ENCODE data around the gene TPBGL. TPM values are rescaled to one million over a fixed set of nuclear protein-coding genes. Genes with fewer than 3 reads are reported as not detected.

The TPBGL gene
- total RNA-seq, 1 donor from 2014 or later: 0.47 TPM

DNA sequence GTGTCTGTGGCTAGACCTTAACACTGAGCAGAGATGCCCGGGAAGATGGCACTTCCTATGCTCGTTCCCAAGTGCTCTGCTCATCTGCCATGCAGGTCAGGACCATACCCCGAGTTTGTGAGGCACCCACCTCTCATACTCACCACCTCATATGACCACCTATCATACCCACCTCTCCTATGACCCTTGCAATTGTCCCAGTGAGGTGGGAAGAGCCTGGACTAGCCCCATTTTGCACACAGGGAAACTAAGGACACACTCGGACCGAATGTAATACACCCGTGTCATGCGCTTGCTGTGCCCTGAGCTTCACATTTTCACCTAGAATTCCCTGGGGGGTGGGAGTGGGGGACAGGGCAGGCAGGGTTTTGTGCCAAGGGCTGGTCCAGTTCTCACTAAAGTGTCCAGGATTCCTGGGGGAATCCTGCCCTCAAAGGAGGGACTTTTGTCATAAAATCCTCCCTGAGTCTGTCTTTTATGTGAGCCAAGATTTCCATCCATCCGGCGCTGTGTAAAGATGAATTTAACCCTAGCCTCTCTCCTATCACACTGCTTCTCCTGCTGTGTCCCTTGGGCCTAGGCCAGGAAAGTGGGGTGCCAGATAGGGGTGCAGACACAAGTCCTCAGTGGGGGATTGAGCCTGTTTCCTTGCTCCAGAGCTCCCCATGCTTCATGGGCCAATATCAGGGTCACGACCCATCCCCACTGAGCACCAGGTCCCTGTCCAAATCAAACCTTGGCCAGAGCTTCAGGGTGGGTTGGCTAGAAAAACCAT lies 20.0 kb downstream of the TPBGL start:
- H3K36me3 ChIP-seq: peaks cover 4% of the 10 kb centered on the region
- no peaks in the 10 kb centered on the region for H3K27me3 ChIP-seq (ENCODE audit: low read depth)
- no peak for DNase-seq
- peak; percentile 5 to 9 for ATAC-seq
- H3K4me3 ChIP-seq: no peak overlapping the region
- no peaks in the 10 kb centered on the region for H3K9me3 ChIP-seq
- TF ChIP-seq, protein P1, sequence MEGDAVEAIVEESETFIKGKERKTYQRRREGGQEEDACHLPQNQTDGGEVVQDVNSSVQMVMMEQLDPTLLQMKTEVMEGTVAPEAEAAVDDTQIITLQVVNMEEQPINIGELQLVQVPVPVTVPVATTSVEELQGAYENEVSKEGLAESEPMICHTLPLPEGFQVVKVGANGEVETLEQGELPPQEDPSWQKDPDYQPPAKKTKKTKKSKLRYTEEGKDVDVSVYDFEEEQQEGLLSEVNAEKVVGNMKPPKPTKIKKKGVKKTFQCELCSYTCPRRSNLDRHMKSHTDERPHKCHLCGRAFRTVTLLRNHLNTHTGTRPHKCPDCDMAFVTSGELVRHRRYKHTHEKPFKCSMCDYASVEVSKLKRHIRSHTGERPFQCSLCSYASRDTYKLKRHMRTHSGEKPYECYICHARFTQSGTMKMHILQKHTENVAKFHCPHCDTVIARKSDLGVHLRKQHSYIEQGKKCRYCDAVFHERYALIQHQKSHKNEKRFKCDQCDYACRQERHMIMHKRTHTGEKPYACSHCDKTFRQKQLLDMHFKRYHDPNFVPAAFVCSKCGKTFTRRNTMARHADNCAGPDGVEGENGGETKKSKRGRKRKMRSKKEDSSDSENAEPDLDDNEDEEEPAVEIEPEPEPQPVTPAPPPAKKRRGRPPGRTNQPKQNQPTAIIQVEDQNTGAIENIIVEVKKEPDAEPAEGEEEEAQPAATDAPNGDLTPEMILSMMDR (IDR thresholded peaks at IDR 0.05): no peak
- no peak overlapping the region for H3K27ac ChIP-seq
- peaks cover 35% of the 10 kb centered on the region for H3K4me1 ChIP-seq
- intact Hi-C loops (cut with DNase I): no loop called here

DNA sequence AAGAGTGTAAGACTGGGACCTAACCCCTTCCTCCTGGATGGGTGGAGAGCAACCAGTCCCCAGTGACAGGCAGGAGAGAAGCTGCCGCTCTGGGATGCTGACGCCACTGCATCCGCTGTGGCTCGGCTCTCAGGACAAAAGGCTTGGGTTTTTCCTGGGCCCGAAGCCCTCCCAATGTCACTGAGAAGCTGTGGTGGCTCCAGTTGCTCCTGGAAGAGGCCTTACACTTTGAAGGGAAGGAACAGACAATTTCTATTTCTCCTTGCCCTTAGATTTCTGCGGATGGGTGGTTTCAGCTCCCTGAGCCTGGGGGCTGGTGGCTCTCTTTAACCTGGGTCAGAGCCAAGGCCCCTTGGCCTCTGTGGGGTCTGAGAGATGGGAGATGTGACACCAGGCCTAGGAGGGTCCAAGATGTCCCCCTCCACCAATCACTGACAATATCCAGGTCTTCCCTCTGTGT lies 21.4 kb downstream of the TPBGL start:
- DNase-seq: no peak

DNA sequence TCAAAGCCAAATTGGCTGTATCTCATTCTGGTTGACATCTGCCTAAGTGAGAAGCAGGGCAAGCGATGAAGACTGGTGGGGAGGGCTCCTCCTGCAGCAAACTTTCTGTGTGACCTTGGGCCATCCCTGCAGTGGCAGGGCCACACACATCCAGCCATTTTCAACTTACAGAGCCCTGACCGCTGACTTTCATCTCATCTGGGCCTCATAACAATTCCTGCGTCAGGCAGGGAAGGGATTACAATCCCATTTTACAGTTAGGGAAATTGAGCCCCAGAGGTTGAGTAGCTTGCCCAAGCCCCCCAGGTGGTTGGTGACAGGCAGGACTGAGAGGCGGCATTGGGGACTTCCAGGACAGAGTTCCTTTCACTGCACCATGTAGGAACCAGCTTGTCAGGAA lies 21.9 kb downstream of the TPBGL start:
- H3K27ac ChIP-seq: no peak overlapping the region
- H3K27me3 ChIP-seq (ENCODE audit: low read depth): no peaks in the 10 kb centered on the region
- no peaks in the 10 kb centered on the region for H3K9me3 ChIP-seq
- ATAC-seq (no peak), DNase-seq (no peak)
- peaks cover 22% of the 10 kb centered on the region for H3K36me3 ChIP-seq
- peaks cover 35% of the 10 kb centered on the region for H3K4me1 ChIP-seq
- TF ChIP-seq, protein P1 (IDR thresholded peaks at IDR 0.05): no peak
- H3K4me3 ChIP-seq: no peak overlapping the region
- intact Hi-C loops (cut with DNase I): no loop called here

More for the DNA sequence above, 21.4 kb downstream of the TPBGL start:
- Histone ChIP-seq H3K4me1 (peaks cover 35% of the 10 kb centered on the region), H3K27me3 (ENCODE audit: low read depth) (no peaks in the 10 kb centered on the region), H3K9me3 (no peaks in the 10 kb centered on the region), H3K27ac (no peak overlapping the region), H3K4me3 (no peak overlapping the region), H3K36me3 (peaks cover 17% of the 10 kb centered on the region)
- intact Hi-C loops (cut with DNase I): no loop called here
- ATAC-seq: peak in 1 of 2 donors; percentile 6
- TF ChIP-seq, protein P1 (IDR thresholded peaks at IDR 0.05): no peak

DNA sequence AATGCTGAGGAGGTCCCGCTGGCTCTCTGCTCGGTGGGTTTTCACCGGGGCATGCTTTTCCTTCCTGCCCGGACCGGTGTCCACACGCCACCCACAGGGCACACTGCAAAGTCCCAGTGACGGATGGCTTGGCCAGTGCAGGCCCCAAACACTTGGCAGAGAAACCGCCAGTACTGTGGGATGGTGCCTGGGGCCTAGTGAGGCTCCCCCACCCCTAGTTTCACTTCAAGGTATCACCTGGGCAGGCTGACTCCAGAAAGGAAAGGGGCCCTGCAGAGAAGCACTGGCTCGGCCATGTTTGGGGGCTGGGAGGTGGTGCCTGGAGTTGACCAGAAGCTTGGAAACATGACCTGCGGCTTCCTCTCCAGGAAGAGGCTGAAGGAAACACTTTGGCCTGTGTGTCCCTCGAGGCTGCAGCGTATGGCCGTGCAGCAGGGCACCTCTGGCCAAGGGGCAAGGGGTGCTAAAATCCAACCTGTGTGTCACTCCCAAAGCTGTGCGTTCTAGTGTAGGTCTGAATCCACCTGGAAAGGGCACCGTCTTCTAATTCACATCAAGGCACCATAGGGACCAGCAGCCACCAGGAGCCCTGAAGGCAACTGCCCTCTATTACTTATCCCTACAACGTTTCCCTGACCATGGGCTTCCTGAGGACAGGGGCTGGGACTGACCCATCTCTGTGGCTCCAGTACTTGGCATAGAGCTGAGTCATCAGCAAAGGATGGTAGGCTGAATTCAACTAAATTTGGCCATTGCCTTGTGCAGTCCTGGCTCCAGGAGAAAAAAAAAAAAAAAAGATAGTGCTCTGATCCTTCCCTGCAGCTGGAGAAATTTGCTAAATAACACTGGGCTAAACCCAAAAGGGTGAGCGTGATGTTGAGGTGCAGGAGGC lies 22.6 kb downstream of the TPBGL start:
- peaks cover 29% of the 10 kb centered on the region for H3K36me3 ChIP-seq
- H3K27me3 ChIP-seq (ENCODE audit: low read depth): no peaks in the 10 kb centered on the region
- TF ChIP-seq, protein P1 (IDR thresholded peaks at IDR 0.05): no peak
- no peaks in the 10 kb centered on the region for H3K9me3 ChIP-seq
- H3K4me3 ChIP-seq: no peak overlapping the region
- no peak overlapping the region for H3K27ac ChIP-seq
- peaks cover 35% of the 10 kb centered on the region for H3K4me1 ChIP-seq
- peak in 1 of 2 donors; percentile 2 for ATAC-seq
- DNase-seq: peak; percentile 36
- intact Hi-C loops (cut with DNase I): no loop called here

DNA sequence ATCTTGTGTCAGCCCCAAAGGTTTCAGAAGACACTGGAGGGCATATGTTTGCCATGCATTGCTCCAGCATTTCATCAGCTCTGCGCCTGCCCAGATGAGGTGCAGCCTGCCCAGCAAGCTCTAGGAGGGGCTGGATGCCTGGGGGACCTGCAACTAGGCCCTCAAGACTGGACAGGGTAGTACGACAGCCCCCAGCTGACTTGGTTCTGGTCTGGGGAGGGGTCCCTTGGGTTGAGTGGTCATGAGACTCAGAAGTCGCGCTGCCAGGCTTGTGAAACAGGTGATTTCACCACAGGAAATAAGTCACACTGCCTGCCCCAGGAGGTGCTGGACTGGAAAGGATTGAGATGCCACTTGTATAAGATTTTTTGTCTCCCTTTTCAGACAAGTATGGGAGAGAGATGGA lies 23.4 kb downstream of the TPBGL start:
- no peaks in the 10 kb centered on the region for H3K27me3 ChIP-seq (ENCODE audit: low read depth)
- H3K36me3 ChIP-seq: peaks cover 35% of the 10 kb centered on the region
- H3K4me3 ChIP-seq: no peak overlapping the region
- H3K27ac ChIP-seq: no peak overlapping the region
- TF ChIP-seq, protein P1 (IDR thresholded peaks at IDR 0.05): no peak
- intact Hi-C loops (cut with DNase I): no loop called here
- ATAC-seq (peak; percentile 3 to 6), DNase-seq (peak; percentile 53)
- H3K9me3 ChIP-seq: no peaks in the 10 kb centered on the region
- H3K4me1 ChIP-seq: peaks cover 35% of the 10 kb centered on the region

Data from lower lobe of right lung (tissue), 2 donors.